Osteoblast (primary cell): ENCODE results near the gene FNIP2. TPM values are rescaled to one million over a fixed set of nuclear protein-coding genes. Genes with fewer than 3 reads are reported as not detected.
"Not testable (repeated sequence)": the region's sequence is repeated elsewhere in the genome, so short reads cannot be mapped to it uniquely, and the experiment has no call there.

ENCODE experiments used
- DNase-seq: peaks from one replicate; pipeline ENCODE4 v3.0.0; 2011; ENCODE audit warnings: low spot score, mixed read lengths; ENCODE audit not compliant: insufficient read length; ENCODE audit errors: missing footprints
- H2AFZ ChIP-seq: 2 replicates; pipeline ENCODE4 v1.6.0; 2011; ENCODE audit warnings: mild to moderate bottlenecking, low read length
- H3K27ac ChIP-seq: 2 replicates; pipeline ENCODE4 v1.5.1; 2011; ENCODE audit warnings: mild to moderate bottlenecking, low read depth, low read length, moderate library complexity
- H3K27me3 ChIP-seq: 2 replicates; pipeline ENCODE4 v1.6.0; 2012; ENCODE audit warnings: mild to moderate bottlenecking, control low read depth, inconsistent platforms, low read length, moderate library complexity; ENCODE audit not compliant: insufficient read depth
- H3K36me3 ChIP-seq: 2 replicates; pipeline ENCODE4 v1.5.1; 2011; ENCODE audit warnings: mild to moderate bottlenecking, low read length, control low read depth, moderate library complexity; ENCODE audit not compliant: insufficient read depth
- H3K4me1 ChIP-seq: 2 replicates; pipeline ENCODE4 v1.5.1; 2011; ENCODE audit warnings: mild to moderate bottlenecking, low read length, control low read depth, moderate library complexity; ENCODE audit not compliant: insufficient read depth
- H3K4me2 ChIP-seq: 2 replicates; pipeline ENCODE4 v1.6.0; 2011; ENCODE audit warnings: mild to moderate bottlenecking, low read length; ENCODE audit not compliant: insufficient read depth
- H3K4me3 ChIP-seq: fragments of 200-600 bp; sonication (generic); 3 replicates; pipeline ENCODE4 v1.5.1; 2012; ENCODE audit warnings: mild to moderate bottlenecking, low read length, inconsistent platforms; ENCODE audit not compliant: insufficient read depth
- H3K79me2 ChIP-seq: 2 replicates; pipeline ENCODE4 v1.6.0; 2012; ENCODE audit warnings: mild to moderate bottlenecking, low read length, control low read depth, inconsistent platforms; ENCODE audit not compliant: insufficient read depth
- H3K9me3 ChIP-seq: 2 replicates; pipeline ENCODE4 v1.5.1; 2011; ENCODE audit warnings: low read depth, low read length, control low read depth
- H4K20me1 ChIP-seq: 2 replicates; pipeline ENCODE4 v1.6.0; 2012; ENCODE audit warnings: mild to moderate bottlenecking, low read length, control low read depth; ENCODE audit not compliant: insufficient read depth
- CTCF ChIP-seq: IDR thresholded peaks from 2 replicates; pipeline ENCODE4 v1.5.1; 2011; ENCODE audit warnings: mild to moderate bottlenecking, low read depth, low read length, moderate library complexity; ENCODE audit errors: extremely low read depth
- total RNA-seq: library from RNA; depleted of rRNA; stranded (reverse); fragments of >200 nt; gene quantifications from 2 replicates; pipeline ENCODE4 v1.2.3, GENCODE V29; 2012

FNIP2 gene
- total RNA-seq, 1 donor: 78.9 TPM

DNA sequence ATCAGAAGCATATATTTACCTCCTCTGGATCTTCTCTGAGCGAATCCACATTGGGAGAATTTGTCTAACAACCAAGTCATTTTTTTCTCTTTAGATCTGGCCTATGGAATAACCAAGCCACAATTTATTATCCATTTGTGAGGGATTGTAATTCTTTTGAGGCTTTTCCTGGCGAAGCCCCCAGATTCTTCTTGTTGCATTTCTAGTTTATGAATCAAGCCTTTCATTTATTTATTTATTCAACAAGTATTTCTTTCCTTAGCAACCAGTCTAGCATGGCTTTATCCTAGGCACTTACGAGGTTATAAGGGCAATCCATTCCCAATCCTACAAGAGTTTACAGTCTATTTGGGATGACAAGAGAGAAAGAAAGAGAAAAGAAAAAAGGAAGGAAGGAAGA lies 18.4 kb upstream of the FNIP2 start:
- Histone ChIP-seq H3K4me3 (no peak overlapping the region), H3K4me2 (no peak overlapping the region), H3K4me1 (peaks cover 23% of the 10 kb centered on the region), H3K27me3 (no peaks in the 10 kb centered on the region), H3K79me2 (no peaks in the 10 kb centered on the region), H2AFZ (no peak overlapping the region), H3K9me3 (no peaks in the 10 kb centered on the region), H3K27ac (peak overlapping the region; percentile 58), H3K36me3 (no peaks in the 10 kb centered on the region), H4K20me1 (no peaks in the 10 kb centered on the region)
- TF ChIP-seq CTCF: no peak
- DNase-seq: peak; percentile 97

DNA sequence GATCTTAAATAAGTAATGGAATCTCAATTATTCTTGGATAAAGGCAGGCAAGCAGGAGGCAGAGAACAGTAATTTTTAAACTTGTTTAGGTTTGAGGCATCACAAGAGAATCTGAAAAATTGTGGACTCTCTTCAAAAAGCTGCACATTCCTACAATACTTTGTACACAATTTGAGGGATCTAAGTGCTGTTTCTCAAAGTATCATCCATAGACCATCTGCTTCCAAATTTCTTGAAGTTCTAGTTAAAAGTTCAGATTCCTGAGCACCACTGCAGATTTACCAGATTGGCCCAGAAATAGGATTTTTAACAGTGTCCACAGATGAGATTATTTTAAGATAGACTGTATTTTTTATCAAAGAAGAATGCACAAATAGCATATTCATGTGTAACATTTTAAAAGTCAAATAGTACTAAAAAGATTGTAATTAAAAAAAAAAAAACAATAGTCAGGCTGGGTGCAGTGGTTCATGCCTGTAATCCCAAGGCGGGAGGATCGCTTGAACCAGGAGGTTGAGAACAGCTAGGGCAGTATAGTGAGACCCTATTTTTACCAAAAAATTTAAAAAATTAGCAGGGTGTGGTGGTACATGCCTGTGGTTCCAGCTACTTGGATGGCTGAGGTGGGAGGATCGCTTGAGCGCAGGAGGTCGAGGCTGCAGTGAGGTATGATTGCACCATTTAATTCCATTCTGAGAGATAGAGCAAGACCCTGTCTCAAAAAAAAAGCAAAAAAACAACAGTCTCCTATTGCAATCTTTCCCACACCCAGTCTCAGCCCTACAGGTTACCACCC lies 14.2 kb upstream of the FNIP2 start:
- H2AFZ ChIP-seq: no peak overlapping the region
- no peaks in the 10 kb centered on the region for H3K36me3 ChIP-seq
- peaks cover 20% of the 10 kb centered on the region for H3K4me1 ChIP-seq
- no peaks in the 10 kb centered on the region for H3K27me3 ChIP-seq
- TF ChIP-seq CTCF: no peak
- no peak overlapping the region for H3K4me3 ChIP-seq
- H4K20me1 ChIP-seq: no peaks in the 10 kb centered on the region
- H3K4me2 ChIP-seq: no peak overlapping the region
- no peak for DNase-seq
- no peaks in the 10 kb centered on the region for H3K79me2 ChIP-seq
- H3K27ac ChIP-seq: peak overlapping the region; percentile 23
- no peaks in the 10 kb centered on the region for H3K9me3 ChIP-seq

- H4K20me1 ChIP-seq, H3K9me3 ChIP-seq, H3K27ac ChIP-seq, DNase-seq, H3K4me3 ChIP-seq, H3K4me2 ChIP-seq, H3K79me2 ChIP-seq, H2AFZ ChIP-seq, H3K36me3 ChIP-seq, H3K27me3 ChIP-seq: not testable (repeated sequence)
- H3K4me1 ChIP-seq: peaks cover 17% of the 10 kb centered on the region
These were observed 13.0 kb upstream of the FNIP2 start for GRCh38 chr4:158755819-158756218.

DNA sequence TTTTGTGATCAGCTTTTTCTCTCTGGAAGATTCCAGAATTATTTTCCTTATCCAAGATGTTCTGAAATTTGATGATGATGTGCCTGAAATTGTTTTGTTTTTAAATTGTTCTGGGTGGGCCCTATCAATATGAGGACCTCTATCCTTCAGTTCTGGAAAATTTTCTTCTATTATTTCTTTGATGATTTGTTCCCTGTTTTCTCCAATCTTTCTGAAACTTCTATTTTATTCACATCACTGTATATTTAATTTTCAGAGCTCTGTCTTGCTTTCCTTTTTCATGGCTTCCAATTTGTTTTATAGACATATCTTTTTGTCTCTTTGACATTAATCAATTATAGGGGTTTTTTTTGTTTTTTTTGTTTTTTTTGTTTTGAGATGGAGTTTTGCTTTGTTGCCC lies 12.2 kb upstream of the FNIP2 start:
- H3K4me3 ChIP-seq: no peak overlapping the region
- no peak overlapping the region for H3K27ac ChIP-seq
- H3K4me2 ChIP-seq: no peak overlapping the region
- peaks cover 24% of the 10 kb centered on the region for H3K4me1 ChIP-seq
- H3K9me3 ChIP-seq: no peaks in the 10 kb centered on the region
- no peaks in the 10 kb centered on the region for H4K20me1 ChIP-seq
- H3K36me3 ChIP-seq: no peaks in the 10 kb centered on the region
- no peak overlapping the region for H2AFZ ChIP-seq
- DNase-seq: no peak
- no peak for TF ChIP-seq CTCF
- H3K27me3 ChIP-seq: no peaks in the 10 kb centered on the region
- no peaks in the 10 kb centered on the region for H3K79me2 ChIP-seq
